Activated CD4-positive, alpha-beta T cell treated with anti-CD3 and anti-CD28 coated beads, Interleukin-2, amount 50 U/mL, for 1 hour (primary cell): ENCODE results near the gene IGSF9B.

Source experiments
- DNase-seq: peaks from one replicate; pipeline ENCODE4 v3.0.0-alpha.2; 2020

Gene IGSF9B

GRCh38 chr11:133982876-133983275 is 26.1 kb upstream of the IGSF9B start:
- DNase-seq, result no peak

- no peak for DNase-seq
These were observed 25.4 kb upstream of the IGSF9B start for GRCh38 chr11:133982151-133982550.

- DNase-seq, result no peak
These were observed 24.4 kb upstream of the IGSF9B start for GRCh38 chr11:133981156-133981555.

- no peak for DNase-seq
These were observed 23.9 kb upstream of the IGSF9B start for GRCh38 chr11:133980665-133981064.

- DNase-seq, result no peak
These were observed 22.0 kb upstream of the IGSF9B start for GRCh38 chr11:133978794-133979193.

GRCh38 chr11:133977067-133977677 is 20.4 kb upstream of the IGSF9B start:
- DNase-seq, result no peak

GRCh38 chr11:133975488-133975849 is 18.7 kb upstream of the IGSF9B start:
- DNase-seq, result no peak

GRCh38 chr11:133974836-133975487 is 18.2 kb upstream of the IGSF9B start:
- DNase-seq, result no peak

GRCh38 chr11:133971881-133972280 is 15.1 kb upstream of the IGSF9B start:
- no peak for DNase-seq

GRCh38 chr11:133969112-133969511 is 12.3 kb upstream of the IGSF9B start:
- no peak for DNase-seq

GRCh38 chr11:133968300-133968699 is 11.5 kb upstream of the IGSF9B start:
- DNase-seq, result no peak

GRCh38 chr11:133967599-133968238 is 11.0 kb upstream of the IGSF9B start:
- no peak for DNase-seq

- peak; percentile 66 for DNase-seq
These were observed 10.3 kb upstream of the IGSF9B start for GRCh38 chr11:133966921-133967598.

- no peak for DNase-seq
These were observed 9.4 kb upstream of the IGSF9B start for GRCh38 chr11:133966172-133966651.

GRCh38 chr11:133965031-133965601 is 8.3 kb upstream of the IGSF9B start:
- DNase-seq, result no peak

- no peak for DNase-seq
These were observed 7.6 kb upstream of the IGSF9B start for GRCh38 chr11:133964356-133964755.

- DNase-seq, result no peak
These were observed 5.1 kb upstream of the IGSF9B start for GRCh38 chr11:133961890-133962289.

GRCh38 chr11:133957900-133958299 is 1.1 kb upstream of the IGSF9B start:
- DNase-seq, result no peak

- no peak for DNase-seq
These were observed 785 bp downstream of the IGSF9B start for GRCh38 chr11:133955945-133956421.

GRCh38 chr11:133955081-133955891 is 1.5 kb downstream of the IGSF9B start:
- DNase-seq, result peak; percentile 44

GRCh38 chr11:133953999-133954398 is 2.8 kb downstream of the IGSF9B start:
- no peak for DNase-seq

- DNase-seq, result no peak
These were observed 3.2 kb downstream of the IGSF9B start for GRCh38 chr11:133953547-133953946.
